ENCODE results near the gene HOXB1. TPM values are rescaled to one million over a fixed set of nuclear protein-coding genes. Genes with fewer than 3 reads are reported as not detected.

Gene HOXB1
- total RNA-seq, 2 experiments from 2014 or later, result not detected

GRCh38 chr17:48554412-48555257 lies 23.8 kb upstream of the HOXB1 start:
- POLR2A ChIA-PET, result interaction anchor here (1.3 kb wide), 1 partner anchor 7 kb away, joined by 7 read pairs; no protein-coding TSS in a partner anchor
- peak overlapping the region; percentile 26 for H3K4me3 Mint-ChIP-seq

DNA sequence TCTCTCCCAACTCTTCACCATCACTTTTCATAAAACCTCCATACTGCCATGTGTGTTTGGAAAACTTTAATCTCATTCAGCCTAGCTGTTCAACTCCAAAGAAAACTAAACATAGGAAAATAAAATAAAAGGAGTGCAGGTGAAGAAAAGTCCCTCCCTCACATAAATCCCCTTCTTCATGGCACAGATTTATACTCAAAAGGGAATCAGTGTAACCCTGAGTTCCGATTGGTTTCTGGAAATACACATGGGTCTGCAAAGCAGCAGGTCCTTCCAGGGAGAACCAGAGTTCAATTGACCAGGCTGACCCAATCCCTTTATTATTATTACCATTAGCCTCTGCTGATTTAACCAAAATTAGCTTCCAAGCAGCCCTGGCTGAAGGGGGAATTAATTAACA lies 23.0 kb upstream of the HOXB1 start:
- H3K4me1 ChIP-seq (ENCODE audit: insufficient read depth, low read length), result peaks cover 10% of the 10 kb centered on the region
- TF ChIP-seq CTCF (IDR thresholded peaks at IDR 0.05), result no peak
- POLR2A ChIA-PET, result no interaction called here
- ATAC-seq (ENCODE audit: poor library complexity), result no peak
- Mint-ChIP-seq H3K36me3 (ENCODE audit: low read depth) (no peaks in the 10 kb centered on the region), H3K27me3 (peaks cover 63% of the 10 kb centered on the region), H3K27ac (no peak overlapping the region), H3K9me3 (no peaks in the 10 kb centered on the region), H3K4me1 (ENCODE audit: low read depth) (peaks cover 5% of the 10 kb centered on the region), H3K4me3 (no peak overlapping the region)
- H3K4me3 ChIP-seq (ENCODE audit: low read length), result no peak overlapping the region
- peaks cover 0 to 6% of the 10 kb centered on the region in 2 experiments for H3K27me3 ChIP-seq (ENCODE audit: control insufficient read depth in 1 of 2, insufficient read depth in 2 of 2, low read length in 2 of 2)
- DNase-seq, result no peak
- CTCF ChIA-PET, result no interaction called here
- H3K9me3 ChIP-seq (ENCODE audit: control insufficient read depth in 1 of 2, insufficient read depth in 1 of 2, low read length in 2 of 2), result no peaks in the 10 kb centered on the region
- intact Hi-C loops (cut with DNase I, micrococcal nuclease), result no loop called here
- H3K36me3 ChIP-seq (ENCODE audit: insufficient read depth, low read length), result peaks cover 2% of the 10 kb centered on the region
- H3K27ac ChIP-seq (ENCODE audit: low read depth in 1 of 2, low read length in 2 of 2), result no peak overlapping the region

More at GRCh38 chr17:48554412-48555257, 23.8 kb upstream of the HOXB1 start:
- H3K9me3 ChIP-seq (ENCODE audit: control insufficient read depth in 1 of 2, insufficient read depth in 1 of 2, low read length in 2 of 2), result no peaks in the 10 kb centered on the region
- H3K27me3 Mint-ChIP-seq, result peaks cover 69% of the 10 kb centered on the region
- H3K4me1 ChIP-seq (ENCODE audit: insufficient read depth, low read length), result peaks cover 10% of the 10 kb centered on the region
- peaks cover 0 to 6% of the 10 kb centered on the region in 2 experiments for H3K27me3 ChIP-seq (ENCODE audit: control insufficient read depth in 1 of 2, insufficient read depth in 2 of 2, low read length in 2 of 2)
- DNase-seq (no peak), ATAC-seq (ENCODE audit: poor library complexity) (no peak)
- no peak overlapping the region for H3K4me3 ChIP-seq (ENCODE audit: low read length)
- no peak overlapping the region for H3K27ac Mint-ChIP-seq
- H3K27ac ChIP-seq (ENCODE audit: low read depth in 1 of 2, low read length in 2 of 2), result no peak overlapping the region
- H3K9me3 Mint-ChIP-seq, result no peaks in the 10 kb centered on the region
- CTCF ChIA-PET, result interaction anchor here (0.9 kb wide), 1 partner anchor 62 kb away, joined by 3 read pairs; no protein-coding TSS in a partner anchor
- H3K36me3 Mint-ChIP-seq (ENCODE audit: low read depth), result no peaks in the 10 kb centered on the region
- peaks cover 2% of the 10 kb centered on the region for H3K36me3 ChIP-seq (ENCODE audit: insufficient read depth, low read length)
- no peak for TF ChIP-seq CTCF (IDR thresholded peaks at IDR 0.05)
- intact Hi-C loops (cut with DNase I, micrococcal nuclease), result no loop called here
- H3K4me1 Mint-ChIP-seq (ENCODE audit: low read depth), result peaks cover 5% of the 10 kb centered on the region

DNA sequence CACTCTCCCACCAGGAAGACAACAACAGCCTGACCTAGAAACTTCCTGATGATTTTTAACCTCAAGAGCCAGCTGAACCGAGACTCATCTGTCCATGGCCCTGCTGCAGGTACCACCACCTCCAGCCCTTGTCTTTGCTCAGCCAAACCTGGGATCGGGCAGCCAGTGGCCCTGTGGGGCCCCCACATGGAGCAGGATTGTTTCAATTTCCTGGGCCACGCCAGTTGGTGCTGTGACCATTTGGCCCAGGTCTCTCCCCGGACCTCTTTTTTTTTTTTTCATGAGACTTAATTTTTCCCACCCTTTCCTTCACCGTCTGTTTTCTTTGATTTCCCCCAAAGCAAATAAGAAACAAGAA lies 22.4 kb upstream of the HOXB1 start:
- no peaks in the 10 kb centered on the region for H3K9me3 Mint-ChIP-seq
- H3K4me3 Mint-ChIP-seq, result no peak overlapping the region
- no peak for TF ChIP-seq CTCF (IDR thresholded peaks at IDR 0.05)
- Histone ChIP-seq H3K4me1 (ENCODE audit: insufficient read depth, low read length) (peaks cover 14% of the 10 kb centered on the region), H3K36me3 (ENCODE audit: insufficient read depth, low read length) (peaks cover 2% of the 10 kb centered on the region), H3K9me3 (ENCODE audit: control insufficient read depth in 1 of 2, insufficient read depth in 1 of 2, low read length in 2 of 2) (no peaks in the 10 kb centered on the region), H3K27me3 (ENCODE audit: control insufficient read depth in 1 of 2, insufficient read depth in 2 of 2, low read length in 2 of 2) (peaks cover 0 to 6% of the 10 kb centered on the region in 2 experiments), H3K4me3 (ENCODE audit: low read length) (no peak overlapping the region), H3K27ac (ENCODE audit: low read depth in 1 of 2, low read length in 2 of 2) (no peak overlapping the region)
- intact Hi-C loops (cut with DNase I, micrococcal nuclease), result no loop called here
- peaks cover 11% of the 10 kb centered on the region for H3K4me1 Mint-ChIP-seq (ENCODE audit: low read depth)
- ATAC-seq (ENCODE audit: poor library complexity), result no peak
- no peak for DNase-seq
- CTCF ChIA-PET, result no interaction called here
- peaks cover 56% of the 10 kb centered on the region for H3K27me3 Mint-ChIP-seq
- no peaks in the 10 kb centered on the region for H3K36me3 Mint-ChIP-seq (ENCODE audit: low read depth)
- POLR2A ChIA-PET, result no interaction called here
- H3K27ac Mint-ChIP-seq, result no peak overlapping the region

All from CD4-positive, alpha-beta T cell (primary cell).